Nucleus accumbens (tissue), 56 donors: Measurements from ENCODE around the gene STOX2.

Experiments used
- DNase-seq, 56 donors: peaks; one replicate each; lab custom pipeline; 2025; lab: John Stamatoyannopoulos, UW

The STOX2 gene

DNA sequence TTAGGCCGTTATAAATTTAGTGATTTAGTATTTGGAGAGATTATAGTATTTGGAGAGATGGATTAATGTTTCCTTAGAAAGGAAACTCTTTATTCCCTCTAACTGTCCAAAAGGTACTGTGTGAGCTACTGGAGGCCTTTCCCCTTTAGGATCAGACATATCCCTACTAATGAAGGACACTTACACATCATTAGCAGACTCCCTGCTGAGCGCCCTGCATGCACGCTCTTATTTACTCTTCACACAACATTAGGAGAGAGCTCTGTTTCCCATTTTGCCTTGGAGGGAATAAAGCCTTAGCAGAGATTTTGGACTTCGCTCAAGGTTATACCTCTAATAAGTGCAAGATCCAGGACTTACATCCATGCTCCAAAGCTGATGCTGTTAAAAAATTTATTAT is 17.8 kb upstream of the STOX2 start:
- DNase-seq = no peak

DNA sequence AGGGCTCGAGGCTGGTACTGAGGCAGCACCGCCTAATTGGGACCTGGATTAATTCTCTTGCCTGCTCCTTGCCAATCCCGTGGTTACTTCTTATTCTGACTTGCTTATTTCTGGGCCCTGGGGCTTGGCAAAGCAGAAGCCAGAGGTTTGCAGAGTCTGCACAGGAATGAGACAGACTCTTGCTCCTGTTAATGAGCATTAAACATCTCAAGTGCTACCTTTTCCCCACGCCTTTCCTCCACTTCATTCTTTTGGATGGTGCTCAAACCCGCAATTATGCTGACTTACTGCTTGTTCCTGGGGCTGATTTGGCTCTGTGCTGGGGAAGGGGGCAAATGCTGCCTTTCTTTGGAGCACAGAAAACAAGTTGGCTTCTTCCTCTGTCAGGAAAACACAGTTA is 16.5 kb upstream of the STOX2 start:
- DNase-seq = no peak

DNA sequence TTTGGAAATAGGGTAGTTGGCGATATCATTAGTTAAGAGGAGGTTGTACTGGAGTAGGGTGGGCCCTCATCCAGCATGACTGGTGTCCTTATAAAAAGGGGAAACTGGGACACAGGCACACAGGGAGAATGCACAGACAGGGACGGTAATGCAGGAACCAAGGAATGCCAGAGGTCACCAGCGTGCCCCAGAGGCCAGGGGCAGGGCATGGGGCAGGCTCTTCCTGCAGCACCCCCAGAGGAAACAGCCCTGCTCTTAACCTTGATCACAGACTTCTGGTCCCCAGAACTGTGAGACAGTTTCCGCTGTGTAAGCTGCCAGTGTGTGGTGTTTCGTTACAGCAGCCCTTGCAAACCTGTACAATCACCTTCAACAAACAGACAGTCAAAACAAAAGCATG is 15.9 kb upstream of the STOX2 start:
- no peak for DNase-seq

DNA sequence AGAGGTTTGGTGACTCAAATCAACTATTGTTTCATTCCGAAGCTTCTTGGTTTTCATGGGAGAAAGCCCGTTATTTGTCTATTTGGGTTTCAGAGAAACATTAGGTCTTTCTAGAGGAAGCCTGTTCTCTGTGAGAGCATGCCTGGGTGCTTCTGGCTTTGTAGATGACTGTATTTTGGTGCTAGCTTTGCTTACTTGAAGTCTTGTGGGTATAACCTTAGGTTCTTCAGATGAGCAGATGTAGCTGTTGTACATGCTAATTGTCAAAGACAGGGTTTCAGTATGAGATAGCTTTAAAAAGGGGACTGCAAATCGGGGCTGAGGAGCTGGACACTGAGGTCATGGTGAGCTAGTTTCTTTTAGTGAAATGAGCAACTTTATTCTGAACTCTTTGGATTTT is 7.9 kb upstream of the STOX2 start:
- no peak for DNase-seq

DNA sequence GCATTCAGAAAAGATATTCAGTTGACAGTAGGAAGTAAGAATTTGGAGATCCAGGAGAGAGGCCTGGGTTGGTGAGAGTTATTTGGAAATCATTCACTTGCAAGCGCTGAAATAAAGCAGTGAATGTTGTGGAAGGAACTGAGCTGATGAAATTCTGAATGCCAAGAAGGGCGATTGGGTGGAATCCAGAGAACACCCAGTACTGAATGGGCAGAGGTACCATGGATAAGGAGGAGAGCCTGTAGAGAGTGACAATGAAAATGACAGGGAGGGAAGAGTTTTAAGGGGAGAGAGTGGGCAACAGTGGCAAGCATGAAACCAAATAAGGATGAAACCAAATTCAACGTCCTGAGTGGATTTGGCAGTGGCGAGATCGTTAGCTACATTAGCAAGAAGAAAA is 6.7 kb upstream of the STOX2 start:
- DNase-seq = no peak

- peak in 26 of 56 donors; percentile 5 to 43 (median 17) for DNase-seq
These were observed 1.9 kb upstream of the STOX2 start for GRCh38 chr4:183903021-183903760.

- peak in 55 of 56 donors; percentile 4 to 87 (median 73) for DNase-seq
These were observed 734 bp downstream of the STOX2 start for GRCh38 chr4:183905593-183906488.

DNA sequence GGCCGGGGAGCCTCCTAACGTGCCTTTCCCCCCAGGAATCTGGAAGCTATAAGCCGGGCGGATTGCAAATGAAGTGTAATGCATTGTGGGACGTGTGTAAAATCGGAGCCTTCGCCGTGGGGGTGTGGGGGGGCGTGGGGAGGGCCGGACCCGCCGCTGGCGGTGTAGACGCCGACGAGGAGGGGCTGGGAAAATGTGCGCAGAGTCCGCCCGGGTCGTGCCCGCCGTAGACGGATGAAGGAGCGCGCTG is 1.3 kb downstream of the STOX2 start:
- peak in 6 of 56 donors; percentile 47 to 70 (median 66) for DNase-seq

- peak in 47 of 56 donors; percentile 7 to 79 (median 52) for DNase-seq
These were observed 1.9 kb downstream of the STOX2 start for GRCh38 chr4:183906739-183907651.

DNA sequence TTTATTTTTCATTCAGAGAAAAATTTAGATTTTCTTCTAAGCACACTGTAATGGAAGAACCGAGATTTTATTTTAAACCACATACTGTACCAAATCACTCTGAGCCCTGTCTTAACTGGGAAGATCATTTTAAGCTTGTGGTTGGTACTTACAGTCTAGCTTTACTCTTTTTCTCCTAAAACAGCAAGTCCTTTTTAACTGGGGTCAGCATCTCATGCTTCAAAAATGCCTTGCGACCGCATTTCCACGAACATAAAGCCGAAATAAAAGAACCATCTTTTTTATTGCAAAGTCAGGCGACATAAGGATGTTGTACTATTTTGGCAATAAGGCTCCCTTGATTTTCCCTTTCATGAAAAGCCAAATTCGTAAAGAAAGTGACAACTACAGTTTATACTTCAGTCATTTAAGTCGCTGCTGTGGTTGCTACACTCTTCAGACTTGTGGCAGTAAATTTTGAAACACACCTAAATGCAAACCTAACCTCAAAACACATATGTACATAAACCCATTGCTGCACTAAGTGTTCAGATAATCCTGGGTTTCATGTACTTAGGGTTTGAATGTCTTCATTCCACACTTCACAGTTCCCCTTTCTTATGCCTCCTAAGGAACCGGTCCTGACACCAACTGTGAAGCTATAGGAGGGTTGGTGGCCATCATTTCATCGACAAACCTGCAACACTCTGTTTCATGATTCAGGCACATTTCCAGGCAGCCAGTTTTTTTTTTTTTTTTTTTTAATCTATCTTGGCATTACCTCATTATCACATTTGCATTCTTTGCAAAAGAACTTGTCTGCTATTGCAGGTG is 3.0 kb downstream of the STOX2 start:
- DNase-seq = no peak

GRCh38 chr4:183909187-183909586 is 4.1 kb downstream of the STOX2 start:
- no peak for DNase-seq

DNA sequence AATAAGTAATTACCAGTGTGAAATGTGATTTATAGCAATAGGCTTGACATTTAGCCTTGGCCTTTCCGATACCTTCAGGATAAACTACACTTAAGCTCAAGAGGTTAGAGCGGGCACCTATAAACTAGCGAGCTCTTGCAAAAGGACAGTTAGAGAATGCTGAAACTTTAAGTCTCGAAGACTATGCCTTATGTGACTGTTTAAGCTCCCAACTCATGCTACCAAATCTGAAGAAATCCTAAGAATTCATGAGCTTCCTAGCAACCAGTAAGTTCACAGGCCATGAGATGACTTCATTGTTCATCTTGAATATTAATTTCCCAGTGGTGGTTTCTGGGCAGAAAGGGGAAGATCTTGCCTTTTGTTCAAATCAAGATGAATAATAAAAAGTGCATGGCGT is 4.7 kb downstream of the STOX2 start:
- DNase-seq = no peak

DNA sequence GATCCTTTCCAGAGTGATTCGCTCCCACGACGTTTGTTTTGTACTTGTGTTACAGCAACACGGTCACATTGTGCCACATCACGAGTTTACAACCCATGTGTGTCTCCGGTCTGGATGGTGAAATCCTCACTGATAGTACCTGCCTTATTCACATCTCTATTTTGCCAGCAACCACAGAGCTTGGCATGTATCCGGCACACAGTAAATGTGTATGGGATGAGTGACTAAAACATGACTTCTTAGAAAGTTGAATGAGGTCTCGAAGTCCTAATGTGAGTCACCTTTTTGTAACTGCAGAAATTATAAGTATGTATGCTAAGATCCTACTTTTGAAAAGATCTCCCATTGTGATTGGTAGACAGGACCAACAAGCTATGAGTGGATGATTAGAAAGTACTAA is 7.5 kb downstream of the STOX2 start:
- DNase-seq = no peak

DNA sequence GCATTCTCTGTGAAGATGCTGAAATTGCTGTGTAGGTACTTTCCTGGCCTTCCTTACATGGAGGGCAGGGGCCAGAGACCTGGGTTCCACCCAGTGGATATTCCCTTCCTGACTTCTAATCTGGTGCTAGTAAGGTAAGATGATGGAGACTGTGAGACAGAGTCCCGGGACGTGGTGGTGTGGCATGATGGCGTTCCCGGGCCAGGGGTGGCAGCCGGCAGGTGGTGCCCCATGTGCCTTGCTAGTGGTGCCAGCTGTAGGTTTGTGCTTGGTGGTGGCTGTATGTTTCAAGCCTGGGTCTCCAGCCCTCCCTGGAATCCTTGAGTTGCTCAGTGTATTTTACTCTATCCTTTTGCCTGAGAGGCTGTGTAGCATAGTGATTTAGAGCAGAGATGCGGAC is 10.9 kb downstream of the STOX2 start:
- DNase-seq = no peak

DNA sequence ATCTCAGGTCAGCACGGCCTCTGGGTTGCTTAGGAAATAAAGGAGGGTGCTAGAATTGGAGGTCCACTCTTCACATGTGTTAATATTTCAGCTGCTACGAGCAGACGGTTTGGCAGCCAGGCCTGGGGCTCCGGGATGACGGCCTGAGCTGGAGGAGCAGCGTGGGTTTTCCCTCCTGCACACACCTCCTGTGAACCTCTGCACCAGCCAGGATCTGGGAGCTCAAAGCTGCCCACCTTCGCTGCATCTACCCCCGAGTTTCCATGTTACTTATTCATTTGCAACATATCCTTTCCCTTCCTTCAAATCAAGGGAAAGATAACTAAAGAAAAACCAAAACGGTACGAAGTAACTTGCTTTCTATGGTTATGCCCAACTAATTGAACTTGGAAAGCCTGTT is 13.6 kb downstream of the STOX2 start:
- DNase-seq = peak in 1 of 56 donors; percentile 18

DNA sequence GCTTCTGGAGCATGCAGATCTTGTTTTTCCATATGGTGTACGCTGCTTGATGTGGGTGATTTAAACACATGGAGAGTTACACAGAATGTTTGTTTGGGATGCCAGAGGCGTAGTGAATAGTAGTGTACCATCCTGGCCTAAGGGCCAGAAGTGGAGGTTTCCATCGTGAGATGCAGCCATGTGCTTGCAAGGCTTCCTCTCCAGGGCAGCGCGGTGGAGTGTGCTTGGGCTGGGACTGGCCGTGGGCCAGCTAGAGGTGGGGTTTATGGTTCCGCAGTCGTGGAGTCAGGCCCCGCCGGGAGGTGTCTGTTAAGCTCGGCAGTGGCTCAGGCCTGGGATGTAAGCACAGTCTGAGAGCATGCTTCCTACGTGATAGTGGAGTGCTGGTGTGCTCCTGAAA is 14.0 kb downstream of the STOX2 start:
- no peak for DNase-seq

GRCh38 chr4:183920512-183920911 is 15.4 kb downstream of the STOX2 start:
- no peak for DNase-seq

DNA sequence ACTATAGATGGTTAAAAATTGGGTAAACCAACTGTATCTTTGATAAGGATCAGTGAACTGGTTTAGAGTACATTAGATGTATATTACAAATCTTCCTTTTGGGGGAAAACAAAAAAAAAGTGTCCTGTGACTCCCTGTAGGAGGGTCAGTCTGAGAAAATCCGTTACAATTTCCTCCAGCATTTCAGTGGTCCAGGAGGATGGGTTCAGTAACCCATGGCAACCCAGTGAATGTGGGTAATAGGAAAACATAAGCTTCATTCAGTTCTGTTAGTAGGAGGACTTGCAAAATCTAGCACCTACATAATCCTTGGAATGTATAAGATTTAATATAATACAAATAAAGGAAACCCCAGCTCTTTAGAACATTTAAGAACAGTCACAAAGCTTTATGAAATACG is 16.2 kb downstream of the STOX2 start:
- DNase-seq = no peak

DNA sequence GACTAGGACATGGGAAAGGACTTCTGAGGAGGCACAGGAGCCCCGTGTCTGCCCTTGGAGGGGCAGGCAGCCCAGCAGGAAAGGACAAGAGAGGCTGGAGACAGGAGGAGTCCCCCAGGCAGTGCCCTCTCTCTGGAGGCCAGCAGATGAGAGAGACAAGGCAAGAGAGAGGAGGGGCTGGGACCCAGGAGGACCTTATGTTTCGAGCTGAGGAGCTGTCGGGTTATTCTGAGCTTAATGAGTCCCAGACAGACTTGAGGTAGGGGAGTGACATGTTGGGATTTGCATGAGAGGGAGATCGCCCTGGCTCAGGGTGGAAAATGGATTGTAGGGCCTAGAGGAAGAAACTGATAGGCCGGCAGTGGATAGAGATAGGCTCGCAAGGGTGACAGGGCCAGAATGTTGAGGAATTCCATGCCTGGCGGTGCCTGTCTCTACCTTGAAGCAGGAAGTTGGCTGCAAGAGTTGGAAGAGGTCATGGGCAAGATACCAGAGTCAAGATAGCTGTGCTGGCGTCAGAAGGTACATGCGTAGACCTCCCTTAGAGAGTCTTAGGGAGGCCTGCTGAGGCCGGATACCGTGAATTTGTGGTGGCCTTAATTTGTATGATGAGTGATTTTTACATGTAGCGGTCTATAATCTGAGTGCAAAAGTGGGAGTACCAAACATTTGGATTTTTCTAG is 19.4 kb downstream of the STOX2 start:
- no peak for DNase-seq

DNA sequence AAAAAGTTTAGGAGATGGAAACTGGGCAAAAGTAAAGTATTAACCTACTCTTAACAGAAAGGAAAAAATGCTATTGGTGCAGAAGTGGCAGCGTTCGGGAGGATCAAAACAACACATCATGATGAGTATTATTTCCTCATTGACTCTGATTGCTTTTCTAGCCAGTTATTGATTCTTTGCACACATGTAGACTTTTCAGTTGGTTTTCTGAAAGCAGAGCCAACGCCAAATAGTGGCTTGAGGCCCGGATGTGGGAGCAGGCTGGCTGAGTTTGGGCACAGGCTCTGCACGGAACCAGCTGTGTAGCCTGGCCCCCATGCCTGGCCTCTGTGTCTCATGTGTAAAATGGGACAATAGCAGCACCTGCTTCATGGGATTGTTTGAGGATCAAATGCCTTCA is 21.8 kb downstream of the STOX2 start:
- no peak for DNase-seq
